LNCaP clone FGC (cell line): Measurements from ENCODE around the gene CCR6.
"Not testable (repeated sequence)": the region's sequence is repeated elsewhere in the genome, so short reads cannot be mapped to it uniquely, and the experiment has no call there.

Source experiments
- DNase-seq: peaks from one replicate; pipeline ENCODE4 v3.0.0-alpha.2; 2011; ENCODE audit warnings: low read depth
- H3K4me3 ChIP-seq: 2 replicates; pipeline ENCODE4 v1.5.1; 2011; ENCODE audit warnings: mild to moderate bottlenecking, low read depth, low read length, control low read depth
- CTCF ChIP-seq: IDR thresholded peaks from 2 replicates; pipeline ENCODE4 v1.5.1; 2012; ENCODE audit warnings: mild to moderate bottlenecking; ENCODE audit not compliant: control insufficient read depth, insufficient read depth; ENCODE audit errors: extremely low read depth

CCR6 gene

GRCh38 chr6:167122827-167123657 is at the start of gene CCR6:
TSS of gene CCR6 (plus strand) at chr6:167123096. CDS start at chr6:167136135, 13,039 bp downstream.
- no peak for DNase-seq
- H3K4me3 ChIP-seq: no peak within 1 kb of the TSS
- TF ChIP-seq CTCF: no peak

- TF ChIP-seq CTCF: no peak
- H3K4me3 ChIP-seq: no peak overlapping the region
- DNase-seq: no peak
Measured at GRCh38 chr6:167073679-167074274, 49.1 kb upstream of the CCR6 start.

- no peak for TF ChIP-seq CTCF
- DNase-seq: no peak
- no peak overlapping the region for H3K4me3 ChIP-seq
Measured at GRCh38 chr6:167077241-167077932, 45.5 kb upstream of the CCR6 start.

GRCh38 chr6:167078745-167079144 is 44.2 kb upstream of the CCR6 start:
- H3K4me3 ChIP-seq: no peak overlapping the region
- TF ChIP-seq CTCF: no peak
- DNase-seq: no peak

- H3K4me3 ChIP-seq: no peak overlapping the region
- DNase-seq: no peak
- TF ChIP-seq CTCF: no peak
Measured at GRCh38 chr6:167079853-167080297, 43.0 kb upstream of the CCR6 start.

- no peak overlapping the region for H3K4me3 ChIP-seq
- TF ChIP-seq CTCF: no peak
- no peak for DNase-seq
Measured at GRCh38 chr6:167087857-167088354, 35.0 kb upstream of the CCR6 start.

- not testable (repeated sequence) for H3K4me3 ChIP-seq, DNase-seq
Measured at GRCh38 chr6:167088741-167089140, 34.2 kb upstream of the CCR6 start.
